SK-N-SH (cell line): Measurements from ENCODE around the gene LCN15. TPM values are rescaled to one million over a fixed set of nuclear protein-coding genes. Genes with fewer than 3 reads are reported as not detected.

Experiments
- CTCF ChIA-PET: fragments of 300-600, 350-600 bp; formaldehyde crosslinking; extraction: SDS; loops from one replicate; lab custom pipeline; 2021; lab: Yijun Ruan, JAX
- POLR2A ChIA-PET: fragments of 350-600 bp; sonication (Branson Sonifier 250); formaldehyde crosslinking; extraction: SDS; loops from one replicate; lab custom pipeline; 2020; ENCODE audit warnings: antibody characterized with exemption, inconsistent platforms; lab: Yijun Ruan, JAX
- DNase-seq: peaks from one replicate; pipeline ENCODE4 v3.0.0; 2012
- H2AFZ ChIP-seq: fragments of 200-600 bp; sonication (generic); 2 replicates; pipeline ENCODE4 v1.8.1; 2016; ENCODE audit warnings: antibody characterized with exemption, mild to moderate bottlenecking, low read depth
- H3F3A ChIP-seq: fragments of 200-600 bp; sonication (generic); replicated peaks from 2 replicates; pipeline ENCODE3; 2016; ENCODE audit warnings: antibody characterized with exemption, mild to moderate bottlenecking; ENCODE audit not compliant: insufficient read depth
- H3K27ac ChIP-seq, 2 experiments: fragments of 200-500 bp in 1 of 2; fragments of 200-600 bp in 1 of 2; sonication (Bioruptor generic) in 1 of 2; sonication (generic), shearing (Covaris generic) in 1 of 2; 2 replicates each; pipeline versions ENCODE4 v1.5.1 to v1.6.1; 2014 to 2016; ENCODE audit warnings: low read depth in 2 of 2, inconsistent platforms in 1 of 2, low read length in 1 of 2, mild to moderate bottlenecking in 1 of 2, mixed read lengths in 1 of 2
- H3K27me3 ChIP-seq: fragments of 200-600 bp; sonication (generic), shearing (Covaris generic); 2 replicates; pipeline ENCODE4 v1.6.1; 2016; ENCODE audit warnings: mixed run types; ENCODE audit not compliant: insufficient read depth
- H3K36me3 ChIP-seq, 2 experiments: fragments of 200-500 bp in 1 of 2; fragments of 200-600 bp in 1 of 2; sonication (Bioruptor generic) in 1 of 2; sonication (generic) in 1 of 2; replicated peaks in 1 of 2; 2 replicates each; pipeline versions ENCODE3 to v1.5.1; 2014 to 2016; ENCODE audit warnings: low read length in 1 of 2, mild to moderate bottlenecking in 1 of 2; ENCODE audit not compliant: insufficient read depth in 2 of 2, control insufficient read depth in 1 of 2
- H3K4me1 ChIP-seq, 2 experiments: fragments of 200-500 bp in 1 of 2; fragments of 200-600 bp in 1 of 2; sonication (Bioruptor generic) in 1 of 2; sonication (generic), shearing (Covaris generic) in 1 of 2; 2 replicates each; pipeline versions ENCODE4 v1.5.1 to v1.6.1; 2014 to 2016; ENCODE audit warnings: low read depth in 1 of 2, low read length in 1 of 2, mixed run types in 1 of 2; ENCODE audit not compliant: insufficient read depth in 2 of 2, control insufficient read depth in 1 of 2
- H3K4me2 ChIP-seq: fragments of 200-600 bp; sonication (generic), shearing (Covaris generic); 2 replicates; pipeline ENCODE4 v1.6.1; 2017; ENCODE audit warnings: mixed run types
- H3K4me3 ChIP-seq, 2 experiments: fragments of 200-500 bp in 1 of 2; fragments of 200-600 bp in 1 of 2; sonication (Bioruptor generic) in 1 of 2; sonication (generic), shearing (Covaris generic) in 1 of 2; 2 replicates each; pipeline versions ENCODE4 v1.5.1 to v1.8.1; 2014 to 2016; ENCODE audit warnings: low read depth in 2 of 2, inconsistent platforms in 1 of 2, low read length in 1 of 2, mild to moderate bottlenecking in 1 of 2, mixed read lengths in 1 of 2, moderate library complexity in 1 of 2
- H3K79me2 ChIP-seq: fragments of 200-600 bp; sonication (generic); 2 replicates; pipeline ENCODE4 v1.8.1; 2017; ENCODE audit warnings: mild to moderate bottlenecking; ENCODE audit not compliant: insufficient read depth
- H3K9ac ChIP-seq: fragments of 200-600 bp; sonication (generic); 2 replicates; pipeline ENCODE4 v1.6.1; 2017; ENCODE audit warnings: mixed run types
- H3K9me2 ChIP-seq: fragments of 200-600 bp; sonication (generic); 2 replicates; pipeline ENCODE4 v1.6.1; 2017; ENCODE audit warnings: mixed run types
- H3K9me3 ChIP-seq: fragments of 200-600 bp; sonication (generic); 2 replicates; pipeline ENCODE4 v1.6.1; 2017; ENCODE audit warnings: mixed run types, mild to moderate bottlenecking, moderate library complexity
- H4K20me1 ChIP-seq: fragments of 200-600 bp; sonication (generic); 2 replicates; pipeline ENCODE4 v1.6.1; 2017; ENCODE audit warnings: mild to moderate bottlenecking, mixed run types; ENCODE audit not compliant: insufficient read depth
- CHD2 ChIP-seq: fragments of 150-350 bp; IDR thresholded peaks from 2 replicates; pipeline ENCODE4 v1.6.1; 2018; ENCODE audit warnings: low read length; ENCODE audit not compliant: partially characterized antibody
- EP300 ChIP-seq, 2 experiments: IDR thresholded peaks; 2 replicates each; pipeline versions ENCODE4 v1.4.0 to v1.6.1; 2012; ENCODE audit warnings: borderline replicate concordance in 1 of 2, low read depth in 1 of 2, low read length in 1 of 2
- EZH2phosphoT487 ChIP-seq: fragments of 200-600 bp; sonication (generic); IDR thresholded peaks from 2 replicates; pipeline ENCODE4 v1.6.1; 2017; ENCODE audit warnings: low read depth, mixed run types, mild to moderate bottlenecking, antibody characterized with exemption, moderate library complexity, borderline replicate concordance
- FOXM1 ChIP-seq: IDR thresholded peaks from 2 replicates; pipeline ENCODE4 v1.4.0; 2012; ENCODE audit warnings: low read depth, mild to moderate bottlenecking
- GATA2 ChIP-seq: sonication (generic); formaldehyde crosslinking; IDR thresholded peaks from 2 replicates; pipeline ENCODE4 v1.5.0; 2020; ENCODE audit warnings: mild to moderate bottlenecking, missing genetic modification reagents
- IRF3 ChIP-seq: fragments of 150-350 bp; IDR thresholded peaks from 2 replicates; pipeline ENCODE4 v1.6.1; 2016; ENCODE audit warnings: mild to moderate bottlenecking, low read depth, low read length
- MEF2A ChIP-seq: IDR thresholded peaks from 2 replicates; pipeline ENCODE4 v1.4.0; 2012; ENCODE audit warnings: low read depth, borderline replicate concordance
- MXI1 ChIP-seq: IDR thresholded peaks from 2 replicates; pipeline ENCODE4 v1.6.1; 2012; ENCODE audit warnings: mild to moderate bottlenecking, low read depth, low read length, improper control_type of control experiment
- PBX3 ChIP-seq: IDR thresholded peaks from 2 replicates; pipeline ENCODE4; 2012
- POLR2AphosphoS5 ChIP-seq: IDR thresholded peaks from 2 replicates; pipeline ENCODE4 v1.6.1; 2012; ENCODE audit warnings: low read depth, low read length
- RCOR1 ChIP-seq: fragments of 150-350 bp; IDR thresholded peaks from 2 replicates; pipeline ENCODE4 v1.6.1; 2017; ENCODE audit warnings: antibody characterized with exemption, low read length
- TAF1 ChIP-seq: IDR thresholded peaks from 2 replicates; pipeline ENCODE4 v1.6.1; 2012; ENCODE audit warnings: low read depth, mild to moderate bottlenecking, low read length, moderate library complexity, borderline replicate concordance
- TCF12 ChIP-seq: IDR thresholded peaks from 2 replicates; pipeline ENCODE4 v1.4.0; 2012
- TEAD4 ChIP-seq: IDR thresholded peaks from 2 replicates; pipeline ENCODE4 v1.4.0; 2012; ENCODE audit warnings: mild to moderate bottlenecking, borderline replicate concordance; ENCODE audit not compliant: insufficient read depth
- USF1 ChIP-seq: IDR thresholded peaks from 2 replicates; pipeline ENCODE4 v1.4.0; 2012; ENCODE audit warnings: low read depth, borderline replicate concordance
- USF2 ChIP-seq: fragments of 150-350 bp; IDR thresholded peaks from 2 replicates; pipeline ENCODE4 v1.6.1; 2017; ENCODE audit warnings: antibody characterized with exemption, low read length, low read depth, borderline replicate concordance
- YY1 ChIP-seq: IDR thresholded peaks from 2 replicates; pipeline ENCODE4 v1.4.0; 2012; ENCODE audit warnings: low read depth, mild to moderate bottlenecking
- ZBTB33 ChIP-seq: IDR thresholded peaks from 2 replicates; pipeline ENCODE4 v1.4.0; 2012; ENCODE audit warnings: low read depth, borderline replicate concordance
- WGBS: methylation state at CpG from one replicate; pipeline ENCODE4 v1.1.6; 2017; ENCODE audit warnings: low lambda C conversion rate; 5-methylcytosine and 5-hydroxymethylcytosine counted together
- polyA plus RNA-seq, 3 experiments: library from polyadenylated mRNA; depleted of rRNA; stranded (reverse); fragments of >200 nt; gene quantifications; 2 replicates each; pipeline ENCODE4 v1.2.3, GENCODE V29; 2012

Gene LCN15
- polyA plus RNA-seq, 1 of the 3 experiments (the other 2 are of a cell fraction): 0.08 TPM

GRCh38 chr9:136804509-136805206 is 40.3 kb upstream of the LCN15 start:
- peaks cover 17% of the 10 kb centered on the region for H3K79me2 ChIP-seq
- DNase-seq: no peak
- H3K4me1 ChIP-seq: peaks cover 11 to 27% of the 10 kb centered on the region in 2 experiments; a peak in 3 of 4 replicates
- no peak for TF ChIP-seq IRF3
- H2AFZ ChIP-seq: no peak overlapping the region
- H3K27me3 ChIP-seq: no peaks in the 10 kb centered on the region
- no peak overlapping the region for H3K4me2 ChIP-seq
- CTCF ChIA-PET: interaction anchor here (0.6 to 1.6 kb wide), 4 partner anchors 13 to 336 kb away, joined by 3 to 8 read pairs (median 6); partner anchors contain the start of gene TMEM141
- H3K27ac ChIP-seq: no peak overlapping the region
- peaks cover 6% of the 10 kb centered on the region for H3F3A ChIP-seq
- H3K4me3 ChIP-seq: no peak overlapping the region
- H3K9me3 ChIP-seq: no peaks in the 10 kb centered on the region
- H3K9ac ChIP-seq: no peak overlapping the region
- peaks cover under 1 to 7% of the 10 kb centered on the region in 2 experiments for H3K36me3 ChIP-seq
- WGBS: 88% methylated on average over 10 of the region's 20 CpGs
- POLR2A ChIA-PET: no interaction called here
- peaks cover 7% of the 10 kb centered on the region; the same call in 1 of the 2 replicates for H4K20me1 ChIP-seq
- H3K9me2 ChIP-seq: no peaks in the 10 kb centered on the region

GRCh38 chr9:136803551-136804508 is 39.5 kb upstream of the LCN15 start:
- WGBS: 96% methylated on average over 22 of the region's 22 CpGs
- CTCF ChIA-PET: interaction anchor here (0.6 to 1.5 kb wide), 2 partner anchors 12 to 337 kb away, joined by 3 to 8 read pairs; partner anchors contain the start of gene TMEM141
- POLR2A ChIA-PET: no interaction called here

More at GRCh38 chr9:136803551-136804508, 39.5 kb upstream of the LCN15 start:
- H2AFZ ChIP-seq: no peak overlapping the region
- peaks cover 6% of the 10 kb centered on the region for H3F3A ChIP-seq
- H4K20me1 ChIP-seq: no peaks in the 10 kb centered on the region
- H3K9ac ChIP-seq: no peak overlapping the region
- H3K4me1 ChIP-seq: peaks cover 8 to 29% of the 10 kb centered on the region in 2 experiments; a peak in 2 of 4 replicates
- H3K79me2 ChIP-seq: peaks cover 9% of the 10 kb centered on the region; the same call in 1 of the 2 replicates
- H3K36me3 ChIP-seq: peaks cover 0 to 6% of the 10 kb centered on the region in 2 experiments
- no peak overlapping the region for H3K4me2 ChIP-seq
- TF ChIP-seq USF1 (no peak), USF2 (no peak), MXI1 (no peak), FOXM1 (no peak), EP300 (IDR thresholded peaks at IDR 0.05; ENCODE audit: borderline replicate concordance in 1 of 2, low read depth in 1 of 2, low read length in 1 of 2) (no peak), TCF12 (no peak), CHD2 (no peak), POLR2AphosphoS5 (no peak), PBX3 (no peak), TEAD4 (no peak), GATA2 (CRISPR knock-in tag) (no peak), ZBTB33 (no peak), EZH2phosphoT487 (no peak), RCOR1 (no peak), MEF2A (no peak), YY1 (no peak), TAF1 (no peak)
- no peak for DNase-seq
- no peak overlapping the region for H3K27ac ChIP-seq
- H3K27me3 ChIP-seq: no peaks in the 10 kb centered on the region
- no peaks in the 10 kb centered on the region for H3K9me3 ChIP-seq
- no peak overlapping the region for H3K4me3 ChIP-seq
- H3K9me2 ChIP-seq: no peaks in the 10 kb centered on the region
